Ovary (tissue), 10 donors: ENCODE data around the gene GPX4. TPM values are rescaled to one million over a fixed set of nuclear protein-coding genes. Genes with fewer than 3 reads are reported as not detected.
A peak's percentile ranks its signal among the peaks of the same experiment; 100 is the strongest.

Experiments used
- DNase-seq, 5 donors: peaks; one replicate each; pipeline ENCODE4 v3.0.0-alpha.2; 2019 to 2020
- H3K27ac ChIP-seq, 2 donors: fragments of 200-600 bp; one replicate each; pipeline versions ENCODE4 v1.5.1 to v1.8.0; 2019 to 2022
- H3K27me3 ChIP-seq: fragments of 200-600 bp; one replicate; pipeline ENCODE4 v1.8.0; 2022
- H3K36me3 ChIP-seq: fragments of 200-600 bp; sonication (generic); one replicate; pipeline ENCODE4 v1.5.1; 2019
- H3K4me1 ChIP-seq: one replicate; pipeline ENCODE4 v1.8.1; 2013; ENCODE audit warnings: mild to moderate bottlenecking, moderate library complexity; ENCODE audit not compliant: insufficient read depth
- H3K4me3 ChIP-seq: fragments of 200-600 bp; sonication (generic); one replicate; pipeline ENCODE4 v1.5.1; 2017
- H3K9me3 ChIP-seq, 2 donors: fragments of 200-600 bp in 1 of 2; sonication (generic) in 1 of 2; one replicate each; pipeline versions ENCODE4 v1.5.1 to v1.8.1; 2013 to 2019; ENCODE audit warnings: mild to moderate bottlenecking in 1 of 2, moderate library complexity in 1 of 2
- CTCF ChIP-seq, 3 donors: fragments of 450-650 bp in 2 of 3; fragments of 200-600 bp in 1 of 3; IDR thresholded peaks; one replicate each; pipeline versions ENCODE4 v1.5.1 to v1.8.0; 2016 to 2022; ENCODE audit warnings: antibody characterized with exemption in 3 of 3, mild to moderate bottlenecking in 1 of 3
- EP300 ChIP-seq: sonication (generic); formaldehyde crosslinking; IDR thresholded peaks from one replicate; pipeline ENCODE4 v1.6.1; 2017; ENCODE audit warnings: antibody characterized with exemption
- POLR2A ChIP-seq: fragments of 450-650 bp; IDR thresholded peaks from one replicate; pipeline ENCODE4 v1.6.1; 2017; ENCODE audit warnings: antibody characterized with exemption, mild to moderate bottlenecking, moderate library complexity
- WGBS, 3 donors: extraction: QIAGEN DNeasy Blood & Tissue Kit in 1 of 3; methylation state at CpG; one replicate each; pipeline versions ENCODE4 v1.1.5 to v1.1.7; 2013 to 2017; 5-methylcytosine and 5-hydroxymethylcytosine counted together
- intact Hi-C, 4 donors: fragments of 100-400 bp; cut with DNase I; formaldehyde crosslinking; loops; one replicate each; pipeline versions ENCODE4 v1.11.0 to v1.15.1; 2022 to 2023
- long read RNA-seq, 3 donors: library from polyadenylated mRNA in 2 of 3; unstranded in 2 of 3; transcript quantifications; one replicate each; pipeline ENCODE4 v2.0.0 and lab custom pipeline, GENCODE V29; 2021 to 2026
- polyA plus RNA-seq, 2 donors: library from polyadenylated mRNA; stranded (reverse); fragments of 200-250 nt in 1 of 2; fragments of 350-450 nt in 1 of 2; fragmentation: Illumina TruSeq in 1 of 2; extraction: RNeasy Lipid Tissue Mini Kit (QIAGEN cat#74804) in 1 of 2; gene quantifications; one replicate each; pipeline ENCODE4 v1.2.3, GENCODE V29; 2013 to 2014
- total RNA-seq, 7 donors: library from RNA; depleted of rRNA in 2 of 7; stranded (reverse); fragments of >200 nt in 2 of 7; fragmentation: NEBNext Ultra II Directional in 3 of 7; extraction: Animal tissue kit (Norgen Biotek cat#: 25700) in 3 of 7; gene quantifications; one replicate each; pipeline versions ENCODE4 v1.1.0 to v1.2.4, GENCODE V29; 2016 to 2023
- donor health status: DM: no; HTN: no; CAD: no; lungs with moderate emphysema.
- donor health status: DM: no; HTN: no; CAD: no.
- donor health status: Bipolar disorder and iron deficiency.
- donor health status: DM: yes; HTN: yes; CAD: no.
- donor health status: DM: no; HTN: no; CAD: no.
- donor health status: DM: yes; HTN: yes; CAD: no.

The GPX4 gene
- 100 to 1,000 TPM; 189 to 309 (median 247) TPM for total RNA-seq
- 100 to 1,000 TPM; 239 to 450 TPM for polyA plus RNA-seq
- long read RNA-seq, donor 1, transcript GPX4-201 (7 exons, 919 nt) = major isoform, 112 of 172 reads
- long read RNA-seq, donor 1, transcript GPX4-204 (6 exons, 536 nt) = minor isoform, 27 of 172 reads
- long read RNA-seq, donor 1, partial matches to known transcripts = 18 of 172 reads
- long read RNA-seq, donor 1, other reads (novel, unspliced or antisense) = 11 of 172 reads
- long read RNA-seq, donor 2, transcript GPX4-201 (7 exons, 919 nt) = major isoform, 69 of 111 reads
- long read RNA-seq, donor 2, partial matches to known transcripts = 0 of 111 reads
- long read RNA-seq, donor 2, other reads (novel, unspliced or antisense) = 36 of 111 reads
- long read RNA-seq, donor 3, transcript GPX4-201 (7 exons, 919 nt) = major isoform, 128 of 204 reads
- long read RNA-seq, donor 3, transcript GPX4-204 (6 exons, 536 nt) = minor isoform, 12 of 204 reads
- long read RNA-seq, donor 3, partial matches to known transcripts = 38 of 204 reads
- long read RNA-seq, donor 3, other reads (novel, unspliced or antisense) = 26 of 204 reads

- peak; percentile 99 for DNase-seq
- no peaks in the 10 kb centered on the region for H3K27me3 ChIP-seq
- no peak for TF ChIP-seq CTCF (IDR thresholded peaks at IDR 0.05)
- TF ChIP-seq POLR2A = peak; percentile 78
- TF ChIP-seq EP300 = no peak
- H3K4me1 ChIP-seq = peaks cover 27% of the 10 kb centered on the region
- H3K9me3 ChIP-seq = no peaks in the 10 kb centered on the region
- peak within 1 kb of the TSS; percentile 84 for H3K4me3 ChIP-seq
- H3K36me3 ChIP-seq = no peaks in the 10 kb centered on the region
- WGBS, 3 donors = 0 to 1% (median 0%) methylated on average over 31 to 75 of the region's 75 CpGs
- intact Hi-C loops = loop anchor here in 3 of 4 donors (5.0 to 10.0 kb wide), 3 partner anchors 68 to 179 kb away; partner anchors contain the start of genes ARID3A (in 1 of the 3), RNU6-2 (in 1 of the 3), SBNO2 (in 1 of the 3) and TMEM259 (in 1 of the 3)
- peak within 1 kb of the TSS; percentile 91 to 97 for H3K27ac ChIP-seq
Observed at GRCh38 chr19:1103708-1104310, at the start of gene GPX4. Gene GPX4 (plus strand): TSS chr19:1103994. CDS start chr19:1104044, 50 bp downstream.

- Histone ChIP-seq H3K4me3 (no peak overlapping the region), H3K27ac (no peak overlapping the region), H3K9me3 (peaks cover 4 to 14% of the 10 kb centered on the region in 2 donors), H3K4me1 (no peaks in the 10 kb centered on the region), H3K36me3 (no peaks in the 10 kb centered on the region), H3K27me3 (no peaks in the 10 kb centered on the region)
- intact Hi-C loops = no loop called here
- TF ChIP-seq CTCF (IDR thresholded peaks at IDR 0.05) (no peak), POLR2A (no peak), EP300 (no peak)
- WGBS, 3 donors = 91 to 96% (median 93%) methylated on average over 28 of the region's 28 CpGs
- DNase-seq = peak in 1 of 5 donors; percentile 31
Observed at GRCh38 chr19:1054102-1055027, 49.4 kb upstream of the GPX4 start.

- 92 to 95% (median 95%) methylated on average over 6 to 14 of the region's 14 CpGs for WGBS, 3 donors
- H3K27me3 ChIP-seq = no peaks in the 10 kb centered on the region
- intact Hi-C loops = no loop called here
- no peak overlapping the region for H3K4me3 ChIP-seq
- H3K27ac ChIP-seq = no peak overlapping the region
- no peaks in the 10 kb centered on the region for H3K4me1 ChIP-seq
- peaks cover 4 to 14% of the 10 kb centered on the region in 2 donors for H3K9me3 ChIP-seq
- no peaks in the 10 kb centered on the region for H3K36me3 ChIP-seq
- no peak for TF ChIP-seq EP300
- TF ChIP-seq CTCF (IDR thresholded peaks at IDR 0.05) = no peak
- no peak for TF ChIP-seq POLR2A
- DNase-seq = no peak
Observed at GRCh38 chr19:1055028-1055425, 48.8 kb upstream of the GPX4 start.
